GM18873 (cell line): ENCODE data around the gene MBD6.
"Not testable (repeated sequence)": the region's sequence is repeated elsewhere in the genome, so short reads cannot be mapped to it uniquely, and the experiment has no call there.

Source experiments
- ATAC-seq: cut with Tn5 transposase; IDR thresholded peaks from one replicate; pipeline ENCODE4 v1.9.1; 2021; ENCODE audit warnings: mild to moderate bottlenecking, moderate library complexity, moderate number of reproducible peaks; ENCODE audit not compliant: unreplicated experiment, low FRiP score

The MBD6 gene

GRCh38 chr12:57546438-57547287 lies 24.0 kb downstream of the MBD6 start, which contains the start of gene DCTN2:
Gene DCTN2 (minus strand): TSS chr12:57547192. CDS start chr12:57547063, 129 bp downstream.
- ATAC-seq = peak; percentile 99

DNA sequence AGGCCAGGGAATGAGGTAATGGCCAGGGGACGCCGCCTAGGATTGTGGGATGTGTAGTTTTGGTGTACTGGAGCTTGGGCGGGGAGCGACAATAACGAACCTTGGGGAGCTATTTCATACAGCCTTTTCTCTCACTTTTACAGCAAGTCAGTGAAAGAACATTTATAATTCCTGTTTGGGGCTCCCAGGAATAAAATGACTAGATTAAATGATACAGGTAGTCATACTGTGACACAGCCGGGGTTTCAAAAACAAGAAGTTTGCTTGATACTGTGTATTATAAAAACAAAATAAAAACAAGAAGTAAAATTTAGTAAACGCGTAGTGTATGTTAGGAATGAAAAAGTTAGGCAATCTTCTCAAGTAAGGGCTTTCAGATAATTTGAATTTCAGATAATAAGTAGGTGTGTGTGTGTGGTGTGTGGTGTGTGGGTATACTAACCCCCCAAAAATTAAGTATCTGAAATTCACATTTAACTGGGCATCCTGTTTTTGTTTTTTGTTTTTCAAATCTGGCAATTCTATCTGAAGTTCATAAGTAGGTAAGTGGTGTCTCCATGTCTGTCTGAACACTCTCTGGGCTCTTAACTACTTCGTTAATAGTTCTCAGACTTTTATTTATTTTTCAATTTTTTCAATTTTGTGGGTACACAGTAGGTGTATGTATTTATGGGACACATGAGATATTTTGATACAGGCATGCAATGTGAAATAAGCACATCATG lies 24.8 kb downstream of the MBD6 start:
- ATAC-seq = no peak

GRCh38 chr12:57548013-57548315 lies 25.3 kb downstream of the MBD6 start:
- ATAC-seq = no peak

- no peak for ATAC-seq
Observed at GRCh38 chr12:57548488-57548887, 25.9 kb downstream of the MBD6 start.

GRCh38 chr12:57549203-57549908 lies 26.7 kb downstream of the MBD6 start:
- ATAC-seq = no peak

DNA sequence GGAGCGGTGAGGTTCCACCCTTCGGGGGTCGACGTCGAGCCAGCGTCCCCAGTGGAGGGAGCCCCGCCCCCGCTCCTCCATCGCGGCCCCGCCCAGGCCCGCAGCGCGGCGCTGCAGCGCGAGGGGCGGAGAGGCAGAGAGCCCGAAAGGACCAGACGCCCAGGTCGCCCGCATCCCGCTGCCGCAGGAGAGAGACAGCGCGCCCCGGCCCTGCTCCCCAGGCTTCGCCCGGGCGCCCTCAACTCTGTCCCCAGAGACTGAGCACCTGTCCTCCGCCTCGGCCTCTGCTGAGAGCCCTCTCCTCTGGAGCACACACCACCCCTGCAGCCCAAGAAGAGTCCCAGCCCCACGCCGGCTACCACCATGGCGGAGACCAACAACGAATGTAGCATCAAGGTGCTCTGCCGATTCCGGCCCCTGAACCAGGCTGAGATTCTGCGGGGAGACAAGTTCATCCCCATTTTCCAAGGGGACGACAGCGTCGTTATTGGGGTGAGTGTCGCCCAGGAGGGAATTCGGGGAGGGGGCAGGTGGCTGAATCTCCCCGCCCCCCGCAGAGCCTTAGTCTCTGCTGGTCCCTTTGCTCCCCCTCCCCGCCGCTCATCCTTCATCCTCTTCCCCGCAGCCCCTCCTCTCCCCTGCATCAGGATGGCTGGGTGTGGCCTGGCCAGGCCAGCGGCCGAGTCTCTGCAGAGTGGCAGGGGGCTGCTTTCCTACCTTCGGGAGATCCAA lies 27.5 kb downstream of the MBD6 start, which contains the start of gene KIF5A:
KIF5A (plus strand) TSS at position 136 of the 732 bp plus-strand sequence; CDS start at position 364, 228 bp downstream.
- no peak for ATAC-seq

GRCh38 chr12:57550641-57551549 lies 28.3 kb downstream of the MBD6 start:
- ATAC-seq = no peak

- no peak for ATAC-seq
Observed at GRCh38 chr12:57551637-57552305, 29.1 kb downstream of the MBD6 start.

- no peak for ATAC-seq
Observed at GRCh38 chr12:57552306-57552651, 29.7 kb downstream of the MBD6 start.

- ATAC-seq = no peak
Observed at GRCh38 chr12:57552835-57553313, 30.2 kb downstream of the MBD6 start.

DNA sequence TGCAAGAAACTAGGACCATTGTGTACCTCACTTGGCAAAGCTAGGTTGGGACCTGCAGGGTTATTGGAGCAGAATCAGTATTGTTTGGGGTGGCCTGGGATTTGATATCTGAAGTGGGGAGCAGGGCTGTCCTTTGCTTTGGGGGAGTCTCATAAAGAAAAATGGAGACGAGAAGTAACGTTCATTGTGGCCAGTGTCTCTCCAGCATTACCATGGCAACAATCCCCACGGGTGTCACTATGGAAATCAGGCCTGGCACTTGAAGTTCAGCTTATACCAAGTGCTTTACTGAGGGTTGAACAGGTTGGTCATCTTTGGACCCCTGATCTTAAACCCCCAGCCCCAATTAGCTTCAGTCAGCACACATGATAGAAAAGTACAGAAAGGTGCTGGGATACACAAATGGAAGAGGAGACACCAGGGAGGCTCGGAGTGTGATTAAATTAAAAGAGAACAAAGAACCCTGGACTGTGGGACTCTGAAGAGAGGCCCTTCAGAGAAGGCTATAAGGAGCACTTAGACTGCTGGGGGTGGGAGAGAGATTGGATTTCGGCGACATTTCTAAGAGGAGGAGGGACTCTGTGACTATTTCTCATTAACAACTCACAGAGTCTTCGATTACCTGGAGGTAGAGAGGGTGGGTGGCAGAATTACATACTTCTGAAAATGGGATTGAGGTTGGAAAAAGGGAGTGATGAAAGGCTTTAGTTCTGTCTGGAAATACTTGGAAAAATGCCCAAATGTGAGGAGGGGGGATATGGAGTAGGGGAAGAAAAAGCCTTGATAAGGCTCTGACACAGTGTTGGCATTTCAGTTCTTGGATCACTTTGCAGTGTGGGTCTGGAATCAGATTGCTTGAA lies 30.9 kb downstream of the MBD6 start:
- ATAC-seq = no peak

DNA sequence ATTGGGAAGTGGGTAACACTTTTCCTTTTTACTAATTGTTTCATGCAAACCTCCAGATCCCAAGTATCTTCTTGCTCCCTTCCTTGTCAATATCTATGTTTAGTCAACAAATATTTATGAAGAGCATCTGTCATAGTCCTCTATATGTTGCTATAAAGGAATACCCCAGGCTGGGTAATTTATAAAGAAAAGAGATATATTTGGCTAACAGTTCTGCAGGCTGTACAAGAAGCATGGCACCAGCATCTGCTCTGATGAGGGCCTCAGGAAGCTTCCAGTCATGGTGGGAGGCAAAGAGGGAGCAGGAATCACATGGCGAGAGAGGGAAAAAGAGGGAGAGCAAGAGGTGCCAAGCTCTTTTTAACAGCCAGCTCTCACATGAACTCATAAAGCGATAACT lies 31.8 kb downstream of the MBD6 start:
- no peak for ATAC-seq

- no peak for ATAC-seq
Observed at GRCh38 chr12:57554897-57555296, 32.3 kb downstream of the MBD6 start.

- ATAC-seq = no peak
Observed at GRCh38 chr12:57558864-57559263, 36.2 kb downstream of the MBD6 start.

GRCh38 chr12:57560516-57560915 lies 37.9 kb downstream of the MBD6 start:
- no peak for ATAC-seq

- not testable (repeated sequence) for ATAC-seq
Observed at GRCh38 chr12:57561117-57561516, 38.5 kb downstream of the MBD6 start.

DNA sequence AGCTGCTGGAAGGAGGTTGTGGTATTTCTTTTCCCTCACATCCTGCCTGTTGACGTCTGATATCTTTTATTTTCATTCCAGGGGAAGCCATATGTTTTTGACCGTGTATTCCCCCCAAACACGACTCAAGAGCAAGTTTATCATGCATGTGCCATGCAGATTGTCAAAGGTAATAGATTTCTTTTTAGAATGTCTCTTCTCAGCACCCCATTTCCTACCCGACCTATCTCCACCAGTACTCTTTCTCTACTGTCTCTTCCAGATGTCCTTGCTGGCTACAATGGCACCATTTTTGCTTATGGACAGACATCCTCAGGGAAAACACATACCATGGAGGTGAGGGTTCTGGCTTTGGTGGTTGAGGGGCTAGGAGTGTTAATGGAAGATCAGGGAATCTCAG lies 40.7 kb downstream of the MBD6 start:
- no peak for ATAC-seq

DNA sequence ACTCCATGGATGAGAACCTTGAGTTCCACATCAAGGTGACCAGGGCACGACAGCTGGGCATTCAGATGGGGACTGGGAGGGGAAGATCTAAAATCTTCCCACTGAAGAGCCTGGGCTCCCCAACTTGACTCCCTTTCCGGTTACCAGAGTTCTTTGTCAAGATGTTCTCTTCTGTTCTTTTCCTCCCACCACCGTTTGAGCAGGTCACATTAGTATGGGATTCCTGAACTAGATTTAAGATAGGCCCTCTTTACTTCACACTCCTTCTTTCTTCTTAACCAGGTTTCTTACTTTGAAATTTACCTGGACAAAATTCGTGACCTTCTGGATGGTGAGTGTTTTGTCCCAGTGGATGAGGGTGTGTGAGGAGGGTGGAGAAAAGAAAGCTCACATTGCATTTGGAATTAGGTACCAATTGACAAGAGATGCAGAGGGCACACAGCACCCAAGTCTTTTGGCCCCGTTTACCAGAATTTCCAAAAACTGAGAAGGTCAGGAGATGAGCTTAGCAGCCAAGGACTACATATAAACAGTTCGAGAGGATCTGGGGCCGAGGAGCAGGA lies 41.6 kb downstream of the MBD6 start:
- no peak for ATAC-seq
